Breast epithelium (tissue), 4 donors: Measurements from ENCODE around the gene M1AP. TPM values are rescaled to one million over a fixed set of nuclear protein-coding genes. Genes with fewer than 3 reads are reported as not detected.
A peak's percentile ranks its signal among the peaks of the same experiment; 100 is the strongest.

Experiments
- DNase-seq, 2 donors: peaks; one replicate each; pipeline ENCODE4 v3.0.0-alpha.2; 2019; ENCODE audit warnings: low spot score in 2 of 2
- H3K27ac ChIP-seq, 2 donors: fragments of 200-600 bp; sonication (generic) in 1 of 2; one replicate each; pipeline ENCODE4 v1.5.1; 2016 to 2019; ENCODE audit warnings: mild to moderate bottlenecking in 1 of 2
- H3K27me3 ChIP-seq, 2 donors: fragments of 200-600 bp; sonication (generic) in 1 of 2; one replicate each; pipeline versions ENCODE4 v1.5.1 to v1.6.0; 2017 to 2019; ENCODE audit warnings: control low read depth in 1 of 2, mild to moderate bottlenecking in 1 of 2
- H3K36me3 ChIP-seq: fragments of 200-600 bp; one replicate; pipeline ENCODE4 v1.5.1; 2019
- H3K4me1 ChIP-seq, 2 donors: fragments of 200-600 bp; sonication (generic); one replicate each; pipeline ENCODE4 v1.5.1; 2016 to 2019; ENCODE audit warnings: control low read depth in 1 of 2
- H3K4me3 ChIP-seq, 3 donors: fragments of 200-600 bp; sonication (generic); 1 replicate in 2 of 3; 2 replicates in 1 of 3; pipeline ENCODE4 v1.5.1; 2016 to 2019; ENCODE audit warnings: mild to moderate bottlenecking in 3 of 3, moderate library complexity in 2 of 3
- H3K9me3 ChIP-seq, 2 donors: fragments of 200-600 bp; sonication (generic) in 1 of 2; one replicate each; pipeline ENCODE4 v1.5.1; 2016 to 2019; ENCODE audit warnings: control low read depth in 1 of 2
- POLR2A ChIP-seq: fragments of 450-650 bp; IDR thresholded peaks from one replicate; pipeline ENCODE4 v1.6.1; 2016; ENCODE audit warnings: antibody characterized with exemption, mild to moderate bottlenecking, moderate library complexity
- POLR2AphosphoS5 ChIP-seq, 3 donors: sonication (generic); formaldehyde crosslinking; IDR thresholded peaks; one replicate each; pipeline ENCODE4 v1.6.1; 2017; ENCODE audit warnings: antibody characterized with exemption in 3 of 3
- intact Hi-C: fragments of 100-400 bp; cut with DNase I; formaldehyde crosslinking; loops from one replicate; pipeline ENCODE4 v1.15.1; 2023; ENCODE audit warnings: low total_unique reads
- total RNA-seq, 3 donors: library from RNA; depleted of rRNA; stranded (reverse); fragments of >200 nt; gene quantifications; one replicate each; pipeline ENCODE4 v1.1.0, GENCODE V29; 2016
- TF ChIP-seq, protein P1 (sequence below), 3 donors: fragments of 450-650 bp; IDR thresholded peaks; one replicate each; pipeline ENCODE4 v1.5.1; 2016 to 2017; ENCODE audit warnings: antibody characterized with exemption in 3 of 3, mild to moderate bottlenecking in 3 of 3, moderate library complexity in 3 of 3

The M1AP gene
- total RNA-seq, 3 donors from 2014 or later: 0.29 to 3.4 (median 0.66) TPM

GRCh38 chr2:74691929-74692328 lies 43.8 kb upstream of the M1AP start:
- Histone ChIP-seq H3K27me3 (no peaks in the 10 kb centered on the region), H3K27ac (no peak overlapping the region), H3K4me1 (no peaks in the 10 kb centered on the region), H3K9me3 (no peaks in the 10 kb centered on the region), H3K4me3 (no peak overlapping the region), H3K36me3 (no peaks in the 10 kb centered on the region)
- intact Hi-C loops: no loop called here
- no peak for TF ChIP-seq POLR2AphosphoS5 (IDR thresholded peaks at IDR 0.05)
- TF ChIP-seq POLR2A: no peak
- TF ChIP-seq, protein P1, sequence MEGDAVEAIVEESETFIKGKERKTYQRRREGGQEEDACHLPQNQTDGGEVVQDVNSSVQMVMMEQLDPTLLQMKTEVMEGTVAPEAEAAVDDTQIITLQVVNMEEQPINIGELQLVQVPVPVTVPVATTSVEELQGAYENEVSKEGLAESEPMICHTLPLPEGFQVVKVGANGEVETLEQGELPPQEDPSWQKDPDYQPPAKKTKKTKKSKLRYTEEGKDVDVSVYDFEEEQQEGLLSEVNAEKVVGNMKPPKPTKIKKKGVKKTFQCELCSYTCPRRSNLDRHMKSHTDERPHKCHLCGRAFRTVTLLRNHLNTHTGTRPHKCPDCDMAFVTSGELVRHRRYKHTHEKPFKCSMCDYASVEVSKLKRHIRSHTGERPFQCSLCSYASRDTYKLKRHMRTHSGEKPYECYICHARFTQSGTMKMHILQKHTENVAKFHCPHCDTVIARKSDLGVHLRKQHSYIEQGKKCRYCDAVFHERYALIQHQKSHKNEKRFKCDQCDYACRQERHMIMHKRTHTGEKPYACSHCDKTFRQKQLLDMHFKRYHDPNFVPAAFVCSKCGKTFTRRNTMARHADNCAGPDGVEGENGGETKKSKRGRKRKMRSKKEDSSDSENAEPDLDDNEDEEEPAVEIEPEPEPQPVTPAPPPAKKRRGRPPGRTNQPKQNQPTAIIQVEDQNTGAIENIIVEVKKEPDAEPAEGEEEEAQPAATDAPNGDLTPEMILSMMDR (IDR thresholded peaks at IDR 0.05): no peak
- DNase-seq: no peak

GRCh38 chr2:74690571-74690970 lies 42.4 kb upstream of the M1AP start:
- Histone ChIP-seq H3K4me3 (no peak overlapping the region), H3K9me3 (no peaks in the 10 kb centered on the region), H3K36me3 (no peaks in the 10 kb centered on the region), H3K27ac (no peak overlapping the region), H3K4me1 (no peaks in the 10 kb centered on the region), H3K27me3 (no peaks in the 10 kb centered on the region)
- DNase-seq: no peak
- intact Hi-C loops: no loop called here
- TF ChIP-seq, protein P1 (IDR thresholded peaks at IDR 0.05): peak in 2 of 3 donors; percentile 49 to 55
- TF ChIP-seq POLR2A: no peak

GRCh38 chr2:74689671-74690070 lies 41.5 kb upstream of the M1AP start:
- no peak overlapping the region for H3K4me3 ChIP-seq
- no peak overlapping the region for H3K27ac ChIP-seq
- H3K4me1 ChIP-seq: no peaks in the 10 kb centered on the region
- no peaks in the 10 kb centered on the region for H3K27me3 ChIP-seq
- intact Hi-C loops: no loop called here
- no peak for DNase-seq
- H3K36me3 ChIP-seq: no peaks in the 10 kb centered on the region
- no peaks in the 10 kb centered on the region for H3K9me3 ChIP-seq
- TF ChIP-seq, protein P1 (IDR thresholded peaks at IDR 0.05): no peak
- no peak for TF ChIP-seq POLR2A
- no peak for TF ChIP-seq POLR2AphosphoS5 (IDR thresholded peaks at IDR 0.05)

GRCh38 chr2:74688881-74689280 lies 40.8 kb upstream of the M1AP start:
- Histone ChIP-seq H3K27ac (no peak overlapping the region), H3K4me3 (no peak overlapping the region), H3K27me3 (no peaks in the 10 kb centered on the region), H3K9me3 (no peaks in the 10 kb centered on the region), H3K4me1 (no peaks in the 10 kb centered on the region), H3K36me3 (no peaks in the 10 kb centered on the region)
- DNase-seq: no peak
- intact Hi-C loops: no loop called here
- TF ChIP-seq POLR2A (no peak), POLR2AphosphoS5 (IDR thresholded peaks at IDR 0.05) (no peak)
- TF ChIP-seq, protein P1 (IDR thresholded peaks at IDR 0.05): no peak

- Histone ChIP-seq H3K4me3 (no peak overlapping the region), H3K27me3 (no peaks in the 10 kb centered on the region), H3K9me3 (no peaks in the 10 kb centered on the region), H3K4me1 (no peaks in the 10 kb centered on the region), H3K36me3 (no peaks in the 10 kb centered on the region), H3K27ac (no peak overlapping the region)
- TF ChIP-seq POLR2A: no peak
- TF ChIP-seq, protein P1 (IDR thresholded peaks at IDR 0.05): no peak
- TF ChIP-seq POLR2AphosphoS5 (IDR thresholded peaks at IDR 0.05): no peak
- DNase-seq: no peak
- intact Hi-C loops: no loop called here
Observed at GRCh38 chr2:74685408-74685807, 37.3 kb upstream of the M1AP start.
